H9 (cell line): Measurements from ENCODE around the gene GNA15. TPM values are rescaled to one million over a fixed set of nuclear protein-coding genes. Genes with fewer than 3 reads are reported as not detected.

Experiments
- DNase-seq: peaks from one replicate; pipeline ENCODE4 v3.0.0-alpha.2; 2017
- H2AFZ ChIP-seq: one replicate; pipeline ENCODE4 v1.6.1; 2013; ENCODE audit warnings: mild to moderate bottlenecking, low read length, control low read depth, moderate library complexity
- H2AK5ac ChIP-seq: 2 replicates; pipeline ENCODE4 v1.6.1; 2013; ENCODE audit warnings: low read length, control low read depth, mixed read lengths; ENCODE audit not compliant: insufficient read length
- H2BK120ac ChIP-seq: one replicate; pipeline ENCODE4 v1.6.1; 2013; ENCODE audit warnings: low read depth, mild to moderate bottlenecking, low read length, control low read depth, inconsistent platforms; ENCODE audit not compliant: poor library complexity, severe bottlenecking
- H2BK12ac ChIP-seq: 2 replicates; pipeline ENCODE4 v1.6.1; 2013; ENCODE audit warnings: low read length, control low read depth, mixed read lengths, low read depth; ENCODE audit not compliant: insufficient read length
- H2BK15ac ChIP-seq: 2 replicates; pipeline ENCODE4 v1.6.1; 2013; ENCODE audit warnings: low read depth, low read length, control low read depth
- H2BK20ac ChIP-seq: one replicate; pipeline ENCODE4 v1.6.1; 2013; ENCODE audit warnings: low read depth, mild to moderate bottlenecking, low read length, control low read depth, inconsistent platforms; ENCODE audit not compliant: poor library complexity, severe bottlenecking
- H2BK5ac ChIP-seq: 2 replicates; pipeline ENCODE4 v1.6.1; 2013; ENCODE audit warnings: low read length, control low read depth, mixed read lengths; ENCODE audit not compliant: insufficient read length
- H3K14ac ChIP-seq: 2 replicates; pipeline ENCODE4 v1.6.1; 2013; ENCODE audit warnings: low read length, control low read depth; ENCODE audit not compliant: insufficient read depth
- H3K18ac ChIP-seq: 2 replicates; pipeline ENCODE4 v1.6.1; 2013; ENCODE audit warnings: low read depth, mild to moderate bottlenecking, mixed read lengths, low read length, control low read depth; ENCODE audit not compliant: insufficient read length
- H3K23ac ChIP-seq: 2 replicates; pipeline ENCODE4 v1.6.1; 2013; ENCODE audit warnings: low read length, control low read depth, mixed read lengths, low read depth; ENCODE audit not compliant: insufficient read length
- H3K23me2 ChIP-seq: 2 replicates; pipeline ENCODE4 v1.6.1; 2013; ENCODE audit warnings: low read depth, mild to moderate bottlenecking, mixed read lengths, low read length, control low read depth; ENCODE audit not compliant: insufficient read length, poor library complexity, severe bottlenecking
- H3K27ac ChIP-seq: 2 replicates; pipeline ENCODE4 v1.5.1; 2013; ENCODE audit warnings: low read length, control low read depth, mixed read lengths, low read depth; ENCODE audit not compliant: insufficient read length
- H3K27me3 ChIP-seq: 2 replicates; pipeline ENCODE4 v1.6.1; 2013; ENCODE audit warnings: low read length, control low read depth, inconsistent platforms; ENCODE audit not compliant: insufficient read depth
- H3K4ac ChIP-seq: 2 replicates; pipeline ENCODE4 v1.6.1; 2013; ENCODE audit warnings: low read depth, mild to moderate bottlenecking, control low read depth, inconsistent platforms, low read length, moderate library complexity
- H3K4me1 ChIP-seq: 2 replicates; pipeline ENCODE4 v1.6.1; 2013; ENCODE audit warnings: low read length, control low read depth, inconsistent platforms; ENCODE audit not compliant: insufficient read depth
- H3K4me2 ChIP-seq: 2 replicates; pipeline ENCODE4 v1.6.1; 2013; ENCODE audit warnings: low read length, control low read depth, mixed read lengths; ENCODE audit not compliant: insufficient read length, insufficient read depth
- H3K56ac ChIP-seq: 2 replicates; pipeline ENCODE4 v1.6.1; 2013; ENCODE audit warnings: low read depth, mild to moderate bottlenecking, mixed read lengths, low read length, control low read depth; ENCODE audit not compliant: insufficient read length
- H3K79me1 ChIP-seq: 2 replicates; pipeline ENCODE4 v1.6.1; 2013; ENCODE audit warnings: low read depth, mild to moderate bottlenecking, moderate library complexity, low read length, control low read depth, inconsistent platforms; ENCODE audit not compliant: insufficient read depth, poor library complexity, severe bottlenecking
- H3K79me2 ChIP-seq: 2 replicates; pipeline ENCODE4 v1.6.1; 2013; ENCODE audit warnings: low read length, control low read depth, inconsistent platforms; ENCODE audit not compliant: insufficient read depth
- H3K9ac ChIP-seq: 2 replicates; pipeline ENCODE4 v1.6.1; 2013; ENCODE audit warnings: low read length, control low read depth, mixed read lengths; ENCODE audit not compliant: insufficient read length; ENCODE audit errors: extremely low read depth
- H3K9me3 ChIP-seq: one replicate; pipeline ENCODE4 v1.6.1; 2013; ENCODE audit warnings: low read depth, low read length, inconsistent platforms; ENCODE audit not compliant: control insufficient read depth
- H3T11ph ChIP-seq: one replicate; pipeline ENCODE4 v1.6.1; 2013; ENCODE audit warnings: mild to moderate bottlenecking, low read length, control low read depth, inconsistent platforms
- H4K20me1 ChIP-seq: one replicate; pipeline ENCODE4 v1.6.1; 2013; ENCODE audit not compliant: control insufficient read depth, insufficient read length, insufficient read depth
- H4K5ac ChIP-seq: 2 replicates; pipeline ENCODE4 v1.6.1; 2013; ENCODE audit warnings: low read depth, mild to moderate bottlenecking, mixed read lengths, low read length, control low read depth; ENCODE audit not compliant: insufficient read length
- H4K8ac ChIP-seq: replicated peaks from 2 replicates; pipeline ENCODE4 v1.6.1; 2013; ENCODE audit warnings: low read length, control low read depth, mixed read lengths, low read depth; ENCODE audit not compliant: insufficient read length
- H4K91ac ChIP-seq: 2 replicates; pipeline ENCODE4 v1.6.1; 2013; ENCODE audit warnings: low read depth, mild to moderate bottlenecking, moderate library complexity, mixed read lengths, low read length, control low read depth; ENCODE audit not compliant: insufficient read length
- H3K27ac Mint-ChIP-seq, 3 experiments: 2 replicates in 2 of 3; 3 replicates in 1 of 3; pipeline ENCODE4 v1.8.0; 2020 to 2021; ENCODE audit warnings: mixed read lengths in 3 of 3, mild to moderate bottlenecking in 1 of 3, moderate library complexity in 1 of 3
- H3K27me3 Mint-ChIP-seq: 2 replicates; pipeline ENCODE4 v1.8.0; 2021; ENCODE audit warnings: low read depth, mild to moderate bottlenecking, moderate library complexity, mixed read lengths
- H3K36me3 Mint-ChIP-seq, 3 experiments: 2 replicates in 2 of 3; 3 replicates in 1 of 3; pipeline ENCODE4 v1.8.0; 2020 to 2021; ENCODE audit warnings: low read depth in 3 of 3, mixed read lengths in 3 of 3; ENCODE audit not compliant: insufficient read depth in 1 of 3
- H3K4me1 Mint-ChIP-seq, 2 experiments: 2 replicates each; pipeline ENCODE4 v1.8.0; 2020; ENCODE audit warnings: mixed read lengths in 2 of 2
- H3K4me3 Mint-ChIP-seq, 2 experiments: 2 replicates in 1 of 2; 3 replicates in 1 of 2; pipeline ENCODE4 v1.8.0; 2020 to 2021; ENCODE audit warnings: mild to moderate bottlenecking in 2 of 2, mixed read lengths in 2 of 2, moderate library complexity in 1 of 2
- H3K9me3 Mint-ChIP-seq, 2 experiments: 2 replicates in 1 of 2; 3 replicates in 1 of 2; pipeline ENCODE4 v1.8.0; 2020; ENCODE audit warnings: mild to moderate bottlenecking in 2 of 2, mixed read lengths in 2 of 2, moderate library complexity in 1 of 2
- total RNA-seq: library from RNA; stranded (reverse); gene quantifications from 2 replicates; pipeline ENCODE4 v1.2.1, GENCODE V29; 2021
- TF ChIP-seq, protein P1 (sequence below): fragments of 200-600 bp; sonication (generic); conservative IDR thresholded peaks from 3 replicates; pipeline ENCODE4 v1.8.0; 2021; ENCODE audit warnings: antibody characterized with exemption, mild to moderate bottlenecking

GNA15 gene
- total RNA-seq, 1 experiment from 2014 or later, result not detected

DNA sequence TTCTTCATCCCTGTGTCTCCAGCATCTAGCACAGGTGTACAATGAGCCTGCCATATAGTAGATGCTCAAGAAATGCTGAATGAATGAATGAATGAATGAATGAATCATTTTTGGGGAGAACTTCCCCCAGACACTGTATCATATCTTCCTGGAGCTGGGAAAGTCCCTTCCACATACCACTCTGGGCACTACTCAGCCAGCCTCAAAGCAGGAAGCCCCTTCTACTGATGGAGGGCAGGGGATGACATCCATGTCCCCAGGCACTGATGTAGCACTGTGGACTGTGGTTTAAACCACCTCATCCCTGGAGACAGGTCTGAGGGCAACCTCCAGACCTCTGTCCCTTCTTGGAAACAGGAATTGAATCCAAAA lies 4.8 kb downstream of the GNA15 start:
- DNase-seq, result no peak
- Histone ChIP-seq H3K4me1 (no peaks in the 10 kb centered on the region), H3T11ph (no peak overlapping the region), H4K8ac (no peak overlapping the region), H3K4ac (no peak overlapping the region), H2BK15ac (no peak overlapping the region), H4K5ac (no peak overlapping the region), H2BK120ac (no peak overlapping the region), H3K56ac (no peak overlapping the region), H2BK12ac (no peak overlapping the region), H3K27ac (no peak overlapping the region), H3K79me2 (no peaks in the 10 kb centered on the region), H3K4me2 (no peak overlapping the region), H2AFZ (no peak overlapping the region), H3K23ac (no peak overlapping the region), H2AK5ac (no peak overlapping the region), H4K91ac (no peak overlapping the region), H2BK20ac (no peak overlapping the region), H3K14ac (no peak overlapping the region), H3K79me1 (no peaks in the 10 kb centered on the region), H4K20me1 (no peaks in the 10 kb centered on the region), H3K18ac (no peak overlapping the region), H3K23me2 (no peaks in the 10 kb centered on the region), H3K9ac (no peak overlapping the region), H3K27me3 (no peaks in the 10 kb centered on the region), H2BK5ac (no peak overlapping the region), H3K9me3 (no peaks in the 10 kb centered on the region)
- H3K36me3 Mint-ChIP-seq, result no peaks in the 10 kb centered on the region
- TF ChIP-seq, protein P1, sequence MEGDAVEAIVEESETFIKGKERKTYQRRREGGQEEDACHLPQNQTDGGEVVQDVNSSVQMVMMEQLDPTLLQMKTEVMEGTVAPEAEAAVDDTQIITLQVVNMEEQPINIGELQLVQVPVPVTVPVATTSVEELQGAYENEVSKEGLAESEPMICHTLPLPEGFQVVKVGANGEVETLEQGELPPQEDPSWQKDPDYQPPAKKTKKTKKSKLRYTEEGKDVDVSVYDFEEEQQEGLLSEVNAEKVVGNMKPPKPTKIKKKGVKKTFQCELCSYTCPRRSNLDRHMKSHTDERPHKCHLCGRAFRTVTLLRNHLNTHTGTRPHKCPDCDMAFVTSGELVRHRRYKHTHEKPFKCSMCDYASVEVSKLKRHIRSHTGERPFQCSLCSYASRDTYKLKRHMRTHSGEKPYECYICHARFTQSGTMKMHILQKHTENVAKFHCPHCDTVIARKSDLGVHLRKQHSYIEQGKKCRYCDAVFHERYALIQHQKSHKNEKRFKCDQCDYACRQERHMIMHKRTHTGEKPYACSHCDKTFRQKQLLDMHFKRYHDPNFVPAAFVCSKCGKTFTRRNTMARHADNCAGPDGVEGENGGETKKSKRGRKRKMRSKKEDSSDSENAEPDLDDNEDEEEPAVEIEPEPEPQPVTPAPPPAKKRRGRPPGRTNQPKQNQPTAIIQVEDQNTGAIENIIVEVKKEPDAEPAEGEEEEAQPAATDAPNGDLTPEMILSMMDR, result no peak
- H3K27ac Mint-ChIP-seq, result no peak overlapping the region
- H3K9me3 Mint-ChIP-seq, result no peaks in the 10 kb centered on the region
- H3K27me3 Mint-ChIP-seq, result peaks cover 3% of the 10 kb centered on the region
- H3K4me1 Mint-ChIP-seq, result no peaks in the 10 kb centered on the region
- H3K4me3 Mint-ChIP-seq, result no peak overlapping the region
